Activated naive CD4-positive, alpha-beta T cell treated with anti-CD3 and anti-CD28 coated beads, Interleukin-2, amount 10 ng/mL, durations not matched to agents 7 days and 5 days (primary cell): ENCODE results near the gene RAB40C.

ENCODE experiments used
- CTCF ChIA-PET: fragments of 350-600 bp; sonication (Branson Sonifier 250); formaldehyde crosslinking; loops from one replicate; lab custom pipeline; 2021; ENCODE audit warnings: antibody characterized with exemption; lab: Charles Lee
- DNase-seq: peaks from one replicate; pipeline ENCODE4 v3.0.0-alpha.2; 2020
- H3K27ac Mint-ChIP-seq: one replicate; pipeline ENCODE4 v1.8.0; 2021; ENCODE audit warnings: mild to moderate bottlenecking, moderate library complexity, mixed read lengths
- H3K27me3 Mint-ChIP-seq: one replicate; pipeline ENCODE4 v1.8.0; 2021; ENCODE audit warnings: mild to moderate bottlenecking, mixed read lengths
- H3K36me3 Mint-ChIP-seq: one replicate; pipeline ENCODE4 v1.8.0; 2021; ENCODE audit warnings: mixed read lengths
- H3K4me1 Mint-ChIP-seq: one replicate; pipeline ENCODE4 v1.8.0; 2021; ENCODE audit warnings: mixed read lengths
- H3K4me3 Mint-ChIP-seq: one replicate; pipeline ENCODE4 v1.8.0; 2021; ENCODE audit warnings: mild to moderate bottlenecking, moderate library complexity, mixed read lengths
- H3K9me3 Mint-ChIP-seq: one replicate; pipeline ENCODE4 v1.8.0; 2021; ENCODE audit warnings: mixed read lengths

Gene RAB40C

GRCh38 chr16:555528-556473 lies 34.1 kb upstream of the RAB40C start:
- no peaks in the 10 kb centered on the region for H3K9me3 Mint-ChIP-seq
- H3K27me3 Mint-ChIP-seq, result peaks cover 27% of the 10 kb centered on the region
- no peak overlapping the region for H3K27ac Mint-ChIP-seq
- DNase-seq, result no peak
- H3K36me3 Mint-ChIP-seq, result peaks cover 4% of the 10 kb centered on the region
- H3K4me3 Mint-ChIP-seq, result no peak overlapping the region
- CTCF ChIA-PET, result no interaction called here
- no peaks in the 10 kb centered on the region for H3K4me1 Mint-ChIP-seq

GRCh38 chr16:556474-557173 lies 33.2 kb upstream of the RAB40C start:
- no peaks in the 10 kb centered on the region for H3K9me3 Mint-ChIP-seq
- no peak overlapping the region for H3K4me3 Mint-ChIP-seq
- peaks cover 2% of the 10 kb centered on the region for H3K36me3 Mint-ChIP-seq
- H3K27me3 Mint-ChIP-seq, result peaks cover 35% of the 10 kb centered on the region
- CTCF ChIA-PET, result no interaction called here
- H3K4me1 Mint-ChIP-seq, result no peaks in the 10 kb centered on the region
- no peak overlapping the region for H3K27ac Mint-ChIP-seq
- no peak for DNase-seq

DNA sequence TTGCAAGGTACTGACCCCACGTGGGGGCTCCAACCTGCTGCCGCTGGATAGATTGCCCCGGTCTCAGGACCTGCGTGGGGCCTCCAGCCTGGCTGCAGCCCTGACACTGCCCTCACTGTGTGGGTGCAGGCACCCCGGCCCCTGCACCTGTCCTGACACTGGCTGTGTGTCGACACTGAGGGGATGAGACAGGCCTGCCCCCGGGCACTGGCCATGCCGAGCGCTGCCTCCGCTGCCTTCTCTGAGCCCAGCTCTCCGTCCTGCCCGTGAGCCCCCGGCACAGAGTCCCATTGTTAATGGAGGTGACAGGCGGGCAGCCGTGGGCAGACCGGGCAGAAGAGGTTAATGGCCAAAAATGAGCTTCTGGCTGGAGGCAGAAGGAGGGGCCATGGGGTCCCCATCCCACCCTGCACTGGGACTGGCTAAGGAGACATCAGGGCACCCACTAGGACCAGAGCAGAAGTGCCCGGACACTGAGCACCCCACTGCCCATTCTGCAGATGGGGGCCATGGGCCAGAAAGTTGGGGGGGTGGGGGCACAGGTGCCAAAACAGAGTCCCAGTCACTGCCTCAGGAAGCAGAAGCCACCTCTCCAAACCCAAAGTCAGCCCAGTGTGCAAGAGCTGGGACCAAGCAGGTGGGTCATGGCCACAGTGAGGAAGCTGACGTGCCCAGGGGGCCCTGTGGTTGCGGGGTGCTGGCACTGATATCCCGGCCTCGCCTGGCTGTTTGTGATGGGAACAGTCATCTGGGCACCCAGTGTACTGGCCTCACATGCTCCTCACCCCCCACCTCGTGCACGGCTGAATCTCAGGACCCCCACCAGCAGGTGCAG lies 32.2 kb upstream of the RAB40C start:
- DNase-seq, result no peak
- Mint-ChIP-seq H3K4me1 (no peaks in the 10 kb centered on the region), H3K27ac (no peak overlapping the region), H3K9me3 (no peaks in the 10 kb centered on the region), H3K4me3 (no peak overlapping the region), H3K36me3 (peaks cover 2% of the 10 kb centered on the region), H3K27me3 (peaks cover 45% of the 10 kb centered on the region)
- CTCF ChIA-PET, result no interaction called here

DNA sequence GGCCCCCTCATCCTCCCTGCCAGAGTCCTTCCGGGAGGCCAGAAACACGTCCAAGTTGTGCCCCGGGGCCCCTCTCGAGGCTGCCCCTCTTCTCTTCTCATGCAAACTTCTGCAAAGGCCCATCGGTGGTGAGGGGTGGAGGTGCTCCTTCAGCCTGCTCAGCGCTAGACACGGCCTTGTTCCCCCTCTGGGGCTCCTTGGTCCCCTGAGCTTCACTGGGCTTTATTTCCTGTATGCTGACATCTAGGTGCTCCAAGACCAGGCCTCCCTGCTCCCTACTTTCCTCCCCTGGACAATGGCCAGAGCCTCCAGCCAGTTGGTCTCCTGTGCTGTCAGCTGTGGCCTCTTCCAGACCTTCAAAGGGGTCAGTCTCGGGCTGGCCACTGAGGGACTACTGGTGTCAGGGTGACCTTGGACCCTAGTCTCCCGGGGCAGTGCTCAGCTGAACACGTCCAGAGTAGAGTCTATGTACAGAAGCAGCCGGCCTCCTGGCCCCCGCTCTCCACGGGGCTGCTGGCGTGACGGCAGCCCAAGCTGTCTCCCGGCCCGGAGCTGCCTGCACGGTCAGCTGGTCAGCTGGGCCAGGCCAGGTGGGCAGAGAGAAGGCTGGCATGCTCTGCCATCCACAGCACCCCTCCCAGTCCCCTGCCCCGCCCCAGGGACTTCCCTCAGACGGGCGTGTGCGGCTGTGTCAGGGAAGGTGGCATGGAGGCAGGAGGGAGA lies 31.4 kb upstream of the RAB40C start:
- Mint-ChIP-seq H3K27me3 (peaks cover 52% of the 10 kb centered on the region), H3K4me3 (no peak overlapping the region), H3K36me3 (peaks cover 2% of the 10 kb centered on the region), H3K4me1 (no peaks in the 10 kb centered on the region), H3K9me3 (no peaks in the 10 kb centered on the region), H3K27ac (no peak overlapping the region)
- no peak for DNase-seq
- CTCF ChIA-PET, result no interaction called here

- H3K36me3 Mint-ChIP-seq, result peaks cover 2% of the 10 kb centered on the region
- CTCF ChIA-PET, result no interaction called here
These were observed 30.9 kb upstream of the RAB40C start for GRCh38 chr16:559021-559380.

GRCh38 chr16:559411-560203 lies 30.3 kb upstream of the RAB40C start:
- no peak for DNase-seq
- H3K27me3 Mint-ChIP-seq, result peaks cover 52% of the 10 kb centered on the region
- H3K36me3 Mint-ChIP-seq, result no peaks in the 10 kb centered on the region
- H3K9me3 Mint-ChIP-seq, result no peaks in the 10 kb centered on the region
- CTCF ChIA-PET, result no interaction called here
- no peak overlapping the region for H3K27ac Mint-ChIP-seq
- no peak overlapping the region for H3K4me3 Mint-ChIP-seq
- no peaks in the 10 kb centered on the region for H3K4me1 Mint-ChIP-seq

More at GRCh38 chr16:559021-559380, 30.9 kb upstream of the RAB40C start:
- no peaks in the 10 kb centered on the region for H3K4me1 Mint-ChIP-seq
- no peak overlapping the region for H3K27ac Mint-ChIP-seq
- no peaks in the 10 kb centered on the region for H3K9me3 Mint-ChIP-seq
- peaks cover 52% of the 10 kb centered on the region for H3K27me3 Mint-ChIP-seq
- no peak overlapping the region for H3K4me3 Mint-ChIP-seq
- DNase-seq, result no peak

DNA sequence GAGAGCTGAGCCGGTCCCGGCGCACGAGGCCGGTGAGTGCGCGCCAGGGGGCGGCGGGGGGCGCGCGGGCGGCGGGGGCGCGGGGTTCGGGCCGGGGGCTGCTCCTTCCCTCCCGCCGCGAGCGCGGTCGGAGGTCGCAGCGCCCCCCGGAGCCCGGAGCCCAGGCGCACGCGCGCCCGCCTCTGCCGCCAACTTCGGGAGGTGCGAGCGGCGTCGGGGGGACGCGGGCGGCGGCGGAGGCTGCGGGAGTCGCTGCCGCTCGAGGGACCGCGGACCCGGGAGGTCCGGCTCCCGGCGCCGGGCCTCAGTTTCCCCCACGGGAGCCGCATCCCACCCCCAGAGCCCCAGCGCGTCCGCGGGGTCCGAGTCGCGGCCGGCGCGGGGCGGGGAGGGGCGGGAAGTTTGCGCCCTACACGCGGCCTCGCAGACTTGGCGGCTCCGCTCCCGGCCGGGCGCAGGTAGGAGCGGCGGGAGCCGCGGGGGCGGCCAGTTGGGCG lies 29.6 kb upstream of the RAB40C start, which contains the start of gene PRR35:
TSS of gene PRR35 (plus strand) at position 191 of the 497 bp plus-strand sequence. CDS start 2,901 bp downstream, outside the sequence.
- no peak for DNase-seq
- Mint-ChIP-seq H3K27me3 (peaks cover 52% of the 10 kb centered on the region), H3K36me3 (no peaks in the 10 kb centered on the region), H3K4me1 (no peaks in the 10 kb centered on the region), H3K27ac (no peak within 1 kb of the TSS), H3K4me3 (no peak within 1 kb of the TSS), H3K9me3 (no peaks in the 10 kb centered on the region)
- CTCF ChIA-PET, result no interaction called here

DNA sequence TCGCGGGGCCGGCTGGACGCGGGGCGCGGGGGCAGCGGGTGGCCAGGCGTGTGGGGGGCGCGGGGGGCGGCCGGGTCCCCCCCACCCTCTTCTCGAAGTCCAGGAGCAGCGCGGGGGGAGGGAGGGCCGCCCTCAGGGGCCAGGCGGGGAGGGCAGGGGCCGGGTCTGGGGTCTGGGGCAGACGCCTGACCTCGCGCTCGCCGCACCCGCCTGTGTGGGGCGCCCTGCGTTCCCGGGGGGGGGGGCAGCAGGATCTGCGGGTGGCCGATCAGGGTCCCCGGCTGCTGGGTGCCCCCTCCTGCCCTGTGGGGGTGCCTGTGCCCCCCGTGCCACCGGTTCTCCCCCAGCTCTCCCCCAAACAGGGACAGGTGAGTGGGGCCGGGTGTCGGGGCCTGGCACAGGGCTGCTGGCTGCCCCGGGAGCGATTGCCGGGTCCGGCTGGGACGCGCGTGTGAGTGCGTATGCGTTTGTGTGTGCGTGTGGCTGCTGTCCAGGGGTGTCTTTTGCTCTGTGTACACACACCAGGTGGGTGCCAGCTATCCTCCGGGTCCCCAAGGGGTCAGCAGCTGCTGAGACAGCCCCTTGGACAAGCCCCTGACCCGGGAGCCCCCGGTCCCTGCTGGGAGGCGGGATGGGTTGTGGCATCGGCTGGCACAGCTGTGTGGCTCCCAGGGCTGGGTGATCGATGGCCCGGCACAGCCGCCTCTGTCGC lies 29.0 kb upstream of the RAB40C start:
- Mint-ChIP-seq H3K27ac (no peak overlapping the region), H3K4me3 (no peak overlapping the region), H3K36me3 (no peaks in the 10 kb centered on the region), H3K9me3 (no peaks in the 10 kb centered on the region), H3K4me1 (no peaks in the 10 kb centered on the region), H3K27me3 (peaks cover 52% of the 10 kb centered on the region)
- DNase-seq, result no peak
- CTCF ChIA-PET, result no interaction called here

DNA sequence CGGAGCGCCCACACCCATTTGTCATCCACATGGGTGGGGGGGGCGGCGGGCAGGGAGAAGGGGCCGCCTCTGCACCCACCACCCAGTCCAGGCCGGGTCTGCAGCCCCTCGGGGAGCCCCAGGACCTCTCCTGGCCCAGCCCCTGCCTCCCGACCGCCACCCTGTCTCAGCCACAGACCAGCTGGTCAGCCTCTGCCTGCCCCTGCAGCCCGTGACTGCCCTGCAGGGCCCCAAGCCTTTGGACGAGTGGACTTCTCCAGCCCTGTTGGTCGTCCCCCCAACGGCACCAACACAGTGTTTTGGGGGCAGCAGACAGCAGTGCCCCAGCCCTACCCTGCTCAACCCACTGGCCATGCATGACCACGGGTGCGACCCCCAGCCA lies 28.5 kb upstream of the RAB40C start:
- H3K4me1 Mint-ChIP-seq, result peaks cover under 1% of the 10 kb centered on the region
- H3K27me3 Mint-ChIP-seq, result peaks cover 52% of the 10 kb centered on the region
- no peak overlapping the region for H3K4me3 Mint-ChIP-seq
- H3K27ac Mint-ChIP-seq, result no peak overlapping the region
- no peak for DNase-seq
- H3K36me3 Mint-ChIP-seq, result no peaks in the 10 kb centered on the region
- no peaks in the 10 kb centered on the region for H3K9me3 Mint-ChIP-seq
- CTCF ChIA-PET, result no interaction called here

GRCh38 chr16:561957-562938 lies 27.6 kb upstream of the RAB40C start:
- Mint-ChIP-seq H3K27ac (no peak overlapping the region), H3K4me3 (no peak overlapping the region), H3K4me1 (peaks cover 9% of the 10 kb centered on the region), H3K9me3 (no peaks in the 10 kb centered on the region), H3K27me3 (peaks cover 51% of the 10 kb centered on the region), H3K36me3 (no peaks in the 10 kb centered on the region)
- DNase-seq, result no peak
- CTCF ChIA-PET, result no interaction called here

DNA sequence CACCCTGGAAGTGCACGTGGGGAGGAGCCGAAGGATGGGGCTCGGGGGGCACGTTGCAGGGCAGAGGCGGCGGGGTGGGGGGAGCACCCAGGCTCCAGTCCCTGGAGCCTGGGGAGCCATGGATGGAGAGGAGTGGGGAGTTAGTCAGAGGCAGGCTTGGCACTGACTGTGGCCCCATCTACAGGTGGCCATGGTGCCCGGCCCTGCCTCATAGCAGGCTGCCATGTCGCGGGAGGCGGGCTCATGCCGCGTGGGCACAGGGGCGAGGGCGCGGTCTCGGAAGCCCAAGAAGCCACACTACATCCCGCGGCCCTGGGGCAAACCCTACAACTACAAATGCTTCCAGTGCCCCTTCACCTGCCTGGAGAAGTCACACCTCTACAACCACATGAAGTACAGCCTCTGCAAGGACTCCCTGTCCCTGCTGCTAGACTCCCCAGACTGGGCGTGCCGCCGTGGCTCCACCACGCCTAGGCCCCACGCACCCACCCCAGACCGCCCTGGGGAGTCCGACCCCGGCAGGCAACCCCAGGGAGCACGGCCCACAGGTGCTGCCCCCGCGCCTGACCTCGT lies 26.7 kb upstream of the RAB40C start:
- H3K27ac Mint-ChIP-seq, result no peak overlapping the region
- CTCF ChIA-PET, result no interaction called here
- H3K4me1 Mint-ChIP-seq, result peaks cover 9% of the 10 kb centered on the region
- no peak for DNase-seq
- no peaks in the 10 kb centered on the region for H3K36me3 Mint-ChIP-seq
- no peak overlapping the region for H3K4me3 Mint-ChIP-seq
- peaks cover 42% of the 10 kb centered on the region for H3K27me3 Mint-ChIP-seq
- no peaks in the 10 kb centered on the region for H3K9me3 Mint-ChIP-seq
